Esophagus muscularis mucosa (tissue), 4 donors: Measurements from ENCODE around the gene ZNF469. TPM values are rescaled to one million over a fixed set of nuclear protein-coding genes. Genes with fewer than 3 reads are reported as not detected.

Source experiments
- DNase-seq: peaks from one replicate; pipeline ENCODE4 v3.0.0-alpha.2; 2017; ENCODE audit errors: extremely low spot score
- H3K27ac ChIP-seq, 4 donors: fragments of 200-600 bp; sonication (generic); replicated peaks in 1 of 4; 1 replicate in 3 of 4; 2 replicates in 1 of 4; pipeline ENCODE4 v1.5.1; 2016 to 2019; ENCODE audit warnings: mild to moderate bottlenecking in 1 of 4
- H3K27me3 ChIP-seq, 4 donors: fragments of 200-600 bp; sonication (generic); one replicate each; pipeline versions ENCODE4 v1.5.1 to v1.6.0; 2016 to 2019
- H3K36me3 ChIP-seq, 4 donors: fragments of 200-600 bp; sonication (generic); one replicate each; pipeline ENCODE4 v1.5.1; 2016 to 2019
- H3K4me1 ChIP-seq, 4 donors: fragments of 200-600 bp; sonication (generic); one replicate each; pipeline ENCODE4 v1.5.1; 2016 to 2019
- H3K4me3 ChIP-seq, 4 donors: fragments of 200-600 bp; sonication (generic); 1 replicate in 2 of 4; 2 replicates in 2 of 4; pipeline ENCODE4 v1.5.1; 2016 to 2019; ENCODE audit warnings: mild to moderate bottlenecking in 4 of 4, moderate library complexity in 1 of 4
- H3K9me3 ChIP-seq, 4 donors: fragments of 200-600 bp; sonication (generic); 1 replicate in 3 of 4; 2 replicates in 1 of 4; pipeline ENCODE4 v1.5.1; 2016 to 2019
- EP300 ChIP-seq: sonication (generic); formaldehyde crosslinking; IDR thresholded peaks from one replicate; pipeline ENCODE4 v1.6.1; 2017; ENCODE audit warnings: antibody characterized with exemption
- POLR2A ChIP-seq: fragments of 450-650 bp; IDR thresholded peaks from one replicate; pipeline ENCODE4 v1.6.1; 2017; ENCODE audit warnings: antibody characterized with exemption, moderate library complexity, mild to moderate bottlenecking, low read depth
- POLR2AphosphoS5 ChIP-seq, 2 donors: sonication (generic); formaldehyde crosslinking; IDR thresholded peaks; one replicate each; pipeline ENCODE4 v1.6.1; 2017; ENCODE audit warnings: antibody characterized with exemption in 2 of 2
- WGBS: methylation state at CpG from one replicate; pipeline ENCODE4 v1.1.5; 2018; 5-methylcytosine and 5-hydroxymethylcytosine counted together
- intact Hi-C: fragments of 100-400 bp; cut with DNase I; formaldehyde crosslinking; loops from one replicate; pipeline ENCODE4 v1.15.1; 2023
- total RNA-seq, 4 donors: library from RNA; depleted of rRNA; stranded (reverse); fragments of >200 nt; gene quantifications; one replicate each; pipeline versions ENCODE4 v1.1.0 to v1.2.1, GENCODE V29; 2016
- TF ChIP-seq, protein P1 (sequence below), 3 experiments: fragments of 200-600 bp in 2 of 3; fragments of 450-650 bp in 1 of 3; sonication (generic) in 2 of 3; IDR thresholded peaks; one replicate each; pipeline ENCODE4 v1.5.1; 2017 to 2019; ENCODE audit warnings: antibody characterized with exemption in 3 of 3, mild to moderate bottlenecking in 2 of 3, moderate library complexity in 1 of 3

Gene ZNF469
- total RNA-seq, 4 donors from 2014 or later = 1.2 to 3.7 (median 2.2) TPM

- Histone ChIP-seq H3K9me3 (no peaks in the 10 kb centered on the region), H3K27ac (no peak overlapping the region), H3K4me3 (no peak overlapping the region), H3K4me1 (no peaks in the 10 kb centered on the region), H3K36me3 (no peaks in the 10 kb centered on the region), H3K27me3 (no peaks in the 10 kb centered on the region)
- WGBS = 94% methylated on average over 24 of the region's 33 CpGs
- intact Hi-C loops = no loop called here
- no peak for DNase-seq
- TF ChIP-seq, protein P1, sequence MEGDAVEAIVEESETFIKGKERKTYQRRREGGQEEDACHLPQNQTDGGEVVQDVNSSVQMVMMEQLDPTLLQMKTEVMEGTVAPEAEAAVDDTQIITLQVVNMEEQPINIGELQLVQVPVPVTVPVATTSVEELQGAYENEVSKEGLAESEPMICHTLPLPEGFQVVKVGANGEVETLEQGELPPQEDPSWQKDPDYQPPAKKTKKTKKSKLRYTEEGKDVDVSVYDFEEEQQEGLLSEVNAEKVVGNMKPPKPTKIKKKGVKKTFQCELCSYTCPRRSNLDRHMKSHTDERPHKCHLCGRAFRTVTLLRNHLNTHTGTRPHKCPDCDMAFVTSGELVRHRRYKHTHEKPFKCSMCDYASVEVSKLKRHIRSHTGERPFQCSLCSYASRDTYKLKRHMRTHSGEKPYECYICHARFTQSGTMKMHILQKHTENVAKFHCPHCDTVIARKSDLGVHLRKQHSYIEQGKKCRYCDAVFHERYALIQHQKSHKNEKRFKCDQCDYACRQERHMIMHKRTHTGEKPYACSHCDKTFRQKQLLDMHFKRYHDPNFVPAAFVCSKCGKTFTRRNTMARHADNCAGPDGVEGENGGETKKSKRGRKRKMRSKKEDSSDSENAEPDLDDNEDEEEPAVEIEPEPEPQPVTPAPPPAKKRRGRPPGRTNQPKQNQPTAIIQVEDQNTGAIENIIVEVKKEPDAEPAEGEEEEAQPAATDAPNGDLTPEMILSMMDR (IDR thresholded peaks at IDR 0.05) = no peak
- TF ChIP-seq POLR2A (no peak), EP300 (no peak), POLR2AphosphoS5 (IDR thresholded peaks at IDR 0.05) (no peak)
Measured at GRCh38 chr16:88354229-88355092, 28.3 kb upstream of the ZNF469 start.

DNA sequence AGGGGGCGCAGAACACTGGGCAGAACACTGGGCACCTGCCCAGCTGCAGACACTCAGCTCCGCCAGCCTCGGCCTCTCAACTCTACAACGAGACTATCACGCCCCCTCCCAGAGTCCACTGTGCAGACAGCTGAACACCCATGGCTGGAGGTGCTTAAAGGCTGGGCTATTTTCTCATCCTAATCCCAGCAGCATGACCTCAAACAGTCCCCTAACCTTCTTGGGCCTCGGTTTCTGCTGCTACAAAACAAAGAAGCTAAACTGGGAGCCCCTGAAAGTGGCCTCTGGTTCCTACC is 27.7 kb upstream of the ZNF469 start:
- WGBS = 80% methylated on average over 1 of the region's 6 CpGs
- Histone ChIP-seq H3K9me3 (no peaks in the 10 kb centered on the region), H3K27ac (no peak overlapping the region), H3K27me3 (no peaks in the 10 kb centered on the region), H3K4me3 (no peak overlapping the region), H3K36me3 (no peaks in the 10 kb centered on the region), H3K4me1 (no peaks in the 10 kb centered on the region)
- no peak for DNase-seq
- TF ChIP-seq POLR2A = no peak
- TF ChIP-seq, protein P1 (IDR thresholded peaks at IDR 0.05) = no peak
- TF ChIP-seq EP300 = no peak
- TF ChIP-seq POLR2AphosphoS5 (IDR thresholded peaks at IDR 0.05) = no peak
- intact Hi-C loops = no loop called here

- peaks cover 0 to 5% (median 0%) of the 10 kb centered on the region in 4 donors for H3K27me3 ChIP-seq
- H3K27ac ChIP-seq = no peak overlapping the region
- H3K4me1 ChIP-seq = no peaks in the 10 kb centered on the region
- 97% methylated on average over 25 of the region's 28 CpGs for WGBS
- TF ChIP-seq, protein P1 (IDR thresholded peaks at IDR 0.05) = no peak
- no peak for TF ChIP-seq POLR2AphosphoS5 (IDR thresholded peaks at IDR 0.05)
- no peak for DNase-seq
- intact Hi-C loops = no loop called here
- H3K36me3 ChIP-seq = no peaks in the 10 kb centered on the region
- no peaks in the 10 kb centered on the region for H3K9me3 ChIP-seq
- no peak overlapping the region for H3K4me3 ChIP-seq
Measured at GRCh38 chr16:88355389-88356123, 27.2 kb upstream of the ZNF469 start.

DNA sequence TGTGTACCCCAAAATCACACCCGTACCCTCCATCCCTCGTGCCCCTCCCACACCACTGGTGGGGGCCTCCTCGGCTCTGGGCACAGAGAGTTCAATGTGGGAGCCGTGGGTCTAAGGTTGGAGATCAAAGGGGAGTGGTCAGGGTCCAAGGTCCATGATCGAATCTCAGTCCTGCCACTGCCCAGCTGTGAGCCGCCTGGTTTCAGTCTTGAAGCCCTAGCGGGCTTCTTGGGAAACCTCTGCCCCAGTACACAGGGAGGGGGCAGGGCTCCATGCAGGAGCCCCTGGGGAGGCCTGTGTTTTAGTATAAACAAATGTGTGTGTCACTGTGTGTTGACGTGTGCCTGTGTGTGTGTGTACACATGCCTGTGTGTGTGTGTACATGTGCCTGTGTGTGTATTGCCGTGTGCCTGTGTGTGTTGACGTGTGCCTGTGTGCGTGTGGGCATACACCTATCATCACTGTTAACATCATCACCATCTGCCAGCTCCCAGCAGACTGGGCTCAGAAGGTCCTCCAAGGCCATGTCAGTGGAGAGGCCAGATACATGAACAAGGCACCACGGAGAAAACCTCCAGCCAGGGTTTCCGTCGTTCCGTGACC is 26.5 kb upstream of the ZNF469 start:
- 91% methylated on average over 13 of the region's 15 CpGs for WGBS
- no peaks in the 10 kb centered on the region for H3K36me3 ChIP-seq
- H3K4me3 ChIP-seq = no peak overlapping the region
- H3K27ac ChIP-seq = no peak overlapping the region
- peaks cover 0 to 6% (median 0%) of the 10 kb centered on the region in 4 donors for H3K27me3 ChIP-seq
- intact Hi-C loops = no loop called here
- H3K9me3 ChIP-seq = no peaks in the 10 kb centered on the region
- no peak for TF ChIP-seq EP300
- TF ChIP-seq POLR2AphosphoS5 (IDR thresholded peaks at IDR 0.05) = no peak
- TF ChIP-seq, protein P1 (IDR thresholded peaks at IDR 0.05) = no peak
- TF ChIP-seq POLR2A = no peak
- no peak for DNase-seq
- no peaks in the 10 kb centered on the region for H3K4me1 ChIP-seq
